ENCODE results near the gene HSFY1. TPM values are rescaled to one million over a fixed set of nuclear protein-coding genes. Genes with fewer than 3 reads are reported as not detected.
"Not testable (repeated sequence)": the region's sequence is repeated elsewhere in the genome, so short reads cannot be mapped to it uniquely, and the experiment has no call there.

HSFY1 gene
- not detected for polyA plus RNA-seq (ENCODE audit: insufficient read depth in 1 of 5, insufficient read length in 5 of 5, low replicate concordance in 1 of 5)
- long read RNA-seq, donor 1: 0 reads
- long read RNA-seq, donor 2: 0 reads
- long read RNA-seq, donor 3: 0 reads
- long read RNA-seq, donor 4: 0 reads
- long read RNA-seq, donor 5: 0 reads
- long read RNA-seq, donor 6: 0 reads
- long read RNA-seq, donor 7: 0 reads
- long read RNA-seq, donor 8: 0 reads

DNA sequence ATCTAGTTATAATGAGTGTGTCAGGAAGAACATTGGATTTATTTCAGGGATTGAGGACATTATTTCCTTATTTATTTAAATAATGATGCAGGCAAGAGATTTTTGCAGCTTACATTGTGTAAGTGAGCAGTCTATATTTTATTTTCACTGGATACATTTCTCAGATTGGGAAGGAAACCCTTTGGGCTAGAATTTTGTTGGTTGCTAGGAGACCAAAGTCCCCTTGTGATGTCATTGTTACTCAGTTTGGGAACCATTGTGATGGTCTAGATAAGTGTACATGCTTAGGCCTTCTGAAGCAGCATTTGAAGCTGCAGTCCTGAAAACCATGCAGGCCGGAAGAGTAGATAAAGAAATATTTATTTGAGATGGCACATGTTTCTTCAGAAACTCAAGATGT lies at the start of gene HSFY1:
Gene HSFY1, plus strand, starts transcription at position 301 of the 400 bp plus-strand sequence. Its CDS starts 68 bp downstream, at position 369.
- not testable (repeated sequence) for DNase-seq

GRCh38 chrY:18504266-18504665 lies 42.3 kb upstream of the HSFY1 start:
- not testable (repeated sequence) for DNase-seq

- not testable (repeated sequence) for DNase-seq
Measured at GRCh38 chrY:18530995-18531655, 15.4 kb upstream of the HSFY1 start.

DNA sequence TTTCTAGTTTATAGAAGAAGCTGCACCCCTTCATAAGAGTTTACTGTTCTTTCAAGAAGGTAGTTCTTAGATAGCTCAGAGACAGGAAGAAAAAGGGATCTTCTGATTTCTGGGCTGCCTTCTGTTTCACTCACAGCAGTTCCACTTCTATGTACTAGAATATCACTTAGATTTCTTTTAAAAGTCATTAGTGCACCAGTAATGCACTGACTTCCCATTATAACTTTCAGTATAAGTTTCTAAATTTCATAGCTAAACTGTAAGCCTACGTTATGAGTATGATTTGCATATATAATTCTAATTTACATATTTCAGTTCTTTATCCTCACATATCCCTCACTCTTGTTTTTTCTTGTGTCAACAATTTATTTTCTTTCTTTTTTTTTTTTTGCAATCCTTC lies 7.6 kb upstream of the HSFY1 start:
- not testable (repeated sequence) for DNase-seq

GRCh38 chrY:18553132-18553531 lies 6.6 kb downstream of the HSFY1 start:
- not testable (repeated sequence) for DNase-seq

DNA sequence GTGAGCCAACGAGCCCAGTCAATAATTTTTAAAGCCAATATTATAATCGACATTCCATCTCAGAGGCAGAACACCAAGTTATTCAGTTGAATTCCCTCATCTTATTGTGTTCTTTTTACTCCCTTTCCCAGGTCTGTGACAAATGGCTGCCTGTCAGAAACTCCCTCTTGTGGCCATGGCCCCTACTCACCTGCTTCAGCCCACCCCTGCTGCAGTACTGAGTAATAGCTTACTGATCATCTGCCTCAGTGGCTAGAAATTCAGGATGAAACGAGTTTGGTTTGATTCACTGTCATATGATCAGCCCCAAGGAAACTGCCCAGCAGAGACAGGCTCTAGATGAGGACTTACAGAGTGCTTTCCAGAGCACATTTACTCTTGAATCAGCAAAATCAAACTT lies 19.4 kb downstream of the HSFY1 start:
- not testable (repeated sequence) for DNase-seq

Other genes with a start within 250 kb of the HSFY1 start
- 1 to 10 TPM in 1 of 5 donors, under 1 TPM in 1, not detected in 3; 0.82 to 1.0 TPM for gene HSFY2, start 227.0 kb downstream of the HSFY1 start, polyA plus RNA-seq (ENCODE audit: insufficient read depth in 1 of 5, insufficient read length in 5 of 5, low replicate concordance in 1 of 5)